Measurements from ENCODE around the gene RNU6-1.

The RNU6-1 gene

GRCh38 chr15:67820122-67820991 lies 19.5 kb downstream of the RNU6-1 start:
- no peak for DNase-seq

DNA sequence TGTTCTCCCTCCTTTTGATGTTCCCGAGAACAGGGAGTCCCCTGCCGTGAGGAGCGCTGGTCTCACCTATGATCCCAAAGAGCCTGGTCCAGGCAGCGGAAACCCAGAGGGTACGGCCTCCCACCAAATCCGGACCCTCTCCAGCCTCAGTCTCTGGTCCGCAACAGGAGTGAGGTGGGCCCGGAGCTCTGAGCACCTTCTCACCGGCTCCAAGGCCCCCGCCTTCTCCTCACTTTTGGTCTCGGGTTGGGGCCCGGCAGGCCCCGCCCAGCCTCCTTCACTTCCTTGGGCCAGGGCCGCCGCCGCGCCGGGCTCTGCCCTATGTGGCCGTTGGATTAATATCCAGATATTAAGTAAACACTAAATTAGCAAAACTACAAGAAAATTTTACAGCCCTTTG lies 20.2 kb downstream of the RNU6-1 start:
- DNase-seq = no peak

- no peak for DNase-seq
Measured at GRCh38 chr15:67818464-67818863, 21.4 kb downstream of the RNU6-1 start.

DNA sequence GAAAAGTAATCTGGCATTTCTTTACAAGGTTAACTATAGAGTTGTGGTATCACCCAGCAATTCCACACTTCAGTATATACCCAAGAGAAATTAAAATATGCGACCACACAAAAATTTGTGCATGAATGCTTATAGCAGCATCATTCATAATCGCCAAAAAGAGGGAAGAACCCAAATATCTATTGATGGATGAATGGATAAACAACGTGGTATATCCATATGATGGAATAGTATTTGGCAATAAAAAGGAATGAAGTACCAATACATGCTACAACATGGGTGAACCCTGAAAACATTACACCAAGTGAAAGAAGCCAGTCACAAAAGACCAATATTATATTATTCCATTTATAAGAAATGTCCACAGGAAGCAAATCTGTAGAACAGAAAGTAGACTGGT lies 23.2 kb downstream of the RNU6-1 start:
- no peak for DNase-seq

GRCh38 chr15:67815036-67815592 lies 24.7 kb downstream of the RNU6-1 start:
- no peak for DNase-seq

DNA sequence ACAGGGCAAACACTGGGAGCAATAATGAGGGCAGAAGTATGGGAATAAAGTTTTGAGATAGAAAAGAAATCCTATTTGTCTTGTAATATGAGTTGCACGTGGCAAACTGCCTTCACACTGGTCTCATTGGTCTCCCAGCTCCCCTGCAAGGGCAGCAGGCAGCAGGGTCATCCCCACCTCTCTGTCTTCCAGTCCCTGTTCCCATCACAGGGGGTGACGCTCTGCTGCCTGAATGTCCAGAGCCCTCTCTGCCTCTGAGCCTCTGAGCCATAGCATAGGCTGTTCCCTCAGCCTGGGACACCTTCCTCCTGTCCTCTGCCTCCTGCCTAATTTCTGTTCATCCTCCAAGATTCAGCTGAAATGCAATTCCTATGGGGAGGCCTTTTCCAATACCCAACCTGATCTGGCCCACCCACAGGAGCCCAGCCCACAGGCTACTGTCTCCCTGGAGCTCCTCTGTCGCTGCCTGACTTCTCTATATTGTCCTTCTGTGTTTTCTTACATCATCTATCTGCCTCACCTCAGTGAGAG lies 26.7 kb downstream of the RNU6-1 start:
- no peak for DNase-seq

DNA sequence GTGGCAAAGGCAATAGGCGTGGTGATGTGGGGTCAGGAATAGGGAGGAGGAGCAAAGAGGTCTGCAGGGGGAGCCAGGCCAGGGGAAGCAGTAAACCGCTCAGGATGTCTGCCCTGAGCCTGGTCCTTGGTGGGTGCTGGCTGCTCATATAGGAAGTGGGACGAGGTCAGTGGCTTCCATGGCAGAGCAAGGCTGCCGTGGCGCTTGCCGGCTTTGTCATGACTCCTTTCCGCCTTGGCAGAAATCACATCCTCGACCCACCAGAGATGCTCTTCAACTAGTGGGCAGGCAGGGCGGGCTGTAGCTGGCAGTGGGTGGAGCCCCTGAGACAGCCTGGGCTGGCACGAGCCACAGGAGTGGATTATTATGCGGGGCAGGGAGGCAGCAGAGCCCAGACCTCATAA lies 27.6 kb downstream of the RNU6-1 start:
- DNase-seq = no peak

DNA sequence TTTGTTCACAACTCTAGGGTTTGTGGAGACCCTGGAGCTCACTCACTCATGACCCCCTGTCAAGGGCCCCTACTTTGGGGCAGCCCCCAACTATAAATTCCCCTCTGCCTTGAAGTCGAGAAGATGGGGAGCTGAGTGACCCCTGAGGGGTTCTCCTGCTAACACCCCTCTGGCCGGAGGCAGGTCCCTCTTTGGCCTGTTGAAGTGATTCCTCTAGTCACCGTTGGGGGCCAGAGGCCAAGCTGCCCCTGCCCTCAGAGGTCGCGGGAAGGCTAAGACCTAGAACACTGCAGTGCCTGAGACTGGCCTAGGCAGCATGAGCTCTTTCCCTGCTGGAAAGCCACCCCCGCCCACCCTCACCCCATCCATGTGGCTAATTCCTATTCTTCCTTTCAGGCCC lies 30.0 kb downstream of the RNU6-1 start:
- no peak for DNase-seq

DNA sequence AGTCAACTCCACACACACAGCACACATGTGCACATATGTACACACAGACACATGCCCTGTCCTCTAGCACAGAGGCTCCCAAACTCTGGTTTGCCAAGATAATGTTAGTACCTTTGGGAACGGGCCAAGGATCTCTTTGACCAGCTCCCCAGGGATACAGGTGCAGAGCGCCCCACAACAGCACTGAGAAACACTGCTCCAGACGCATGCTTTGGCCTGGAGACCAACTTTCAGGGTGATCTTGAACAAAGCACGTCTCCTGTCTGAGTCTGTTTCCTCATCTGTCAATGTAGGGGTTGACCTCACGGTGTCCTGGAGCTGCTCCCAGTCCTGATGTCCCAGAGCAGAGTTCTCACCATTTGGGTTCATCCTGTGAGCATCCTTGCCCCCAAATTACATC lies 30.4 kb downstream of the RNU6-1 start:
- no peak for DNase-seq

- DNase-seq = no peak
Measured at GRCh38 chr15:67808821-67809220, 31.0 kb downstream of the RNU6-1 start.

DNA sequence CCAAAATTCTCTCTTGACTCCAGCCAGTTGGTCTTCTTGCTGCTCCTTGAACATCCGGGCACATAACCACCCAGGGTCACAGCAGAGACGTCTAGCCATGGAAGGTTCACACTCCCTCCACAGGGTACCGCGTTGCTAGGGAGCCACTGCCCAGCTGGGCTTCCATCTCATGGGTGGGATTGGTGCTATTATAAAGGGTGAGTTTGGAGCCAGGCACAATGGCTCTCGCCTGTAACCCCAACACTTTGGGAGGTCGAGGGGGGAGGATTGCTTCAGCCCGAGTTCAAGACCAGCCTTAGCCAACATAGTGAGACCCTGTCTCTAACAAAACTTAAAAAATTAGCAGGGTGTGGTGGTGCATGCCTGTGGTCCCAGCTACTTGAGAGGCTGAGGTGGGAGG lies 32.0 kb downstream of the RNU6-1 start:
- DNase-seq = no peak

DNA sequence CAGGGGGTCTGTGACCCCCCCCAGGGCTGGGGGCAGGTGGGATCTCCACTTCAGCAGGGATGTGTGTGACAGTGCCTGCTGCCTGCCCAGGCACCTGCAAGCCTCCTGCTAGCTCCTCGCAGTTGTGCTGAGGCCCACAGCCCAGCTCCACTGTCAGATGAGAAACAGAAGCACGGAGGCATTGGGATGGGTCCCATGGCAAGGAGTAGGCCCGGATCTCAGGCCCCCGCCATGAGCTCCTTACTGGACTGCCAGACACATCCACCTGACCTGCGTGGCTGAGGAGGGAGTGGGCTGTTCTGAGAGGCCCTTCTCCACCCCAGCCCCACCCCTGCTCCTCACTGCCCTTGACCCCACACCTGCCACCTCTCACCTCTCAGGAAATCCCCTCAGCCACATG lies 32.7 kb downstream of the RNU6-1 start:
- DNase-seq = no peak

DNA sequence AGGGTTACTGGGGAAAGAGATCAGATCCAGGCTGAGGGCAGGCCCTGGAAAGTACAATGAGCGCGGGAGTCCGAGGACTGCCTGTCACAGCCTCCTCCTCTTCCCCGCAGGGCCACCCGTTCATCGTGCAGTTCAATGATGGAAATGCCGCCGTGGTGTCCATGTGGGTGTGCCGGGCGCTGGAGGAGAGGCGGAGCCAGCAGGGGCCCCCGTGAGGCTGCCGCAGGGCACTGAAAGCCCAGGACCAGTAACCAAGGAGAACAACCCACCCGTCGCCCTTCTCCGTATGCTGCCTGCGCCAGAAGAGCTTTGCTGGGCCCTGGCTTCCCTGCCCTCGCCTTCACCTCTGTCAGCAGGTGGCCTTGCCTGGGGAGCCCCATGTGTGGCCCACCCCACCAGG lies 33.3 kb downstream of the RNU6-1 start:
- DNase-seq = no peak

DNA sequence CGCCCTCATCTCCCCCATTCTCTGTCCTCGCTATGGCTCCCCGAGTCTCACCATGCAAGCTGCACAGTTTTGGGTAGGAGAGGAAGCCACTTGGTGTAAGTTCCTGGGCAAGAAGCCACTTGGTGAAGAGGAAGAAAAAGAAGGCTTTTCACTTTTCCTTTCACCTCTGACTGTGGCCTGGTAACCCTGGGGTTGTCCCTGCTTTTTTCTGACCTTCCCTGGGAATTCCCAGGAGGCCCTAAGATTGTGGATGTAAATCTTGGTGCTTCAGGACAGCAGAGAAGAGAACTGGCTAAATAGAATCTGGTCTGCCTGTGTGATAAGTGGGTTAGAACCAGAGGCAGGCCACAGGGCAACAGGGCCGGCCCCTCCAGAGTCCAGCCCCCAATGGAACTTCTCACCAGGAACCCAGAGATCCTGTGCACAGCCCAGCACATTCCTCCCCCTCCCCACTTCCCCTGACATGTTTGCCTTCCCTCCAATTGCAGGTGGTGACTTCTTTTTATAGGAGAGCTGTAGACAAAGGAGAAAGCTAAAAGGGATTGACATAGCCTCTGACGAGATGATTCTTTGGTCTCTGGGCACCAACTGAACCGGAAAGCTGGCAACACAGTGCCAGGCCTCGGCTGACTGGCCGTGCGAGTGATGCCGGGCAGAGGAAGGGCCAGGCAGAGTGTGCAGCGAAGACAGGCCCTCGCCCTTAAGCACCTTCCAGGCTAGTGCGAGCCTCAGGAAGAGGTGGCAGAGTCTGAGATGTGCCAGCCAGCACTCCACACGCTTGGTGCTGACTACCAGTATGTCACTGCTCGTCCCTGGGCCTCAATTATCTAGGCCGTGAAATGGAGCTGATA lies 34.0 kb downstream of the RNU6-1 start:
- DNase-seq = no peak

- no peak for DNase-seq
Measured at GRCh38 chr15:67805008-67805665, 34.7 kb downstream of the RNU6-1 start.

- no peak for DNase-seq
Measured at GRCh38 chr15:67803996-67804843, 35.6 kb downstream of the RNU6-1 start.

GRCh38 chr15:67803299-67803698 lies 36.5 kb downstream of the RNU6-1 start:
- DNase-seq = no peak

- DNase-seq = no peak
Measured at GRCh38 chr15:67801926-67802914, 37.6 kb downstream of the RNU6-1 start.

- no peak for DNase-seq
Measured at GRCh38 chr15:67801142-67801541, 38.7 kb downstream of the RNU6-1 start.

DNA sequence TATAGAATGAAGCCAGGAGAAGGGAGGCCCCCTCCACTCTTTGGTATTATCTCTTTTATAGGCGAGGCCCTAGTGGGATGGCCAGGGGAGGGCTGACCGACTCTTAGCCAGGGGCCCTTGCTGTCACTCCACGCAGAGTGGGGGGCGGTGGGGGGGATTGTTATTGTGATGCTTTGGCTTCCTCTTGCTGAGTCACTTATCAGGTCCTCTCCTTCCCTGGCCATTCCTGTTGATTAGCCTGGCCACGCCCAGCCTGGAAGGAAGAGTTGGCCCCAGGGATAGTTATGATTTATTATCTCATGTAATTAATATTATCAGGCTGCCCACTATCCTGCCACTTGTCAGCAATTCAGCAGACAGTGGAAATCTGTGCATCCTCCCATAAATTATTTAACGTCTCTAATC lies 40.0 kb downstream of the RNU6-1 start:
- peak; percentile 55 for DNase-seq
